Duodenal mucosa (tissue), 2 donors: ENCODE results near the gene ACBD6.

Experiments used
- H3K27ac ChIP-seq: one replicate; pipeline ENCODE4 v1.7.0; 2013; ENCODE audit warnings: low read depth, low read length
- H3K27me3 ChIP-seq, 2 donors: one replicate each; pipeline ENCODE4 v1.7.0; 2013; ENCODE audit warnings: low read length in 2 of 2, control low read depth in 1 of 2; ENCODE audit not compliant: insufficient read depth in 2 of 2, control insufficient read depth in 1 of 2
- H3K36me3 ChIP-seq, 2 donors: one replicate each; pipeline ENCODE4 v1.7.0; 2013; ENCODE audit warnings: low read length in 2 of 2, control low read depth in 1 of 2; ENCODE audit not compliant: insufficient read depth in 2 of 2, control insufficient read depth in 1 of 2
- H3K4me1 ChIP-seq, 2 donors: one replicate each; pipeline ENCODE4 v1.7.0; 2013; ENCODE audit warnings: low read length in 2 of 2, control low read depth in 1 of 2; ENCODE audit not compliant: insufficient read depth in 2 of 2, control insufficient read depth in 1 of 2
- H3K4me3 ChIP-seq, 2 donors: one replicate each; pipeline ENCODE4 v1.7.0; 2013; ENCODE audit warnings: low read length in 2 of 2, low read depth in 1 of 2
- H3K9ac ChIP-seq, 2 donors: one replicate each; pipeline ENCODE4 v1.7.0; 2013; ENCODE audit warnings: low read length in 2 of 2, low read depth in 1 of 2
- H3K9me3 ChIP-seq, 2 donors: one replicate each; pipeline ENCODE4 v1.7.0; 2013; ENCODE audit warnings: low read length in 2 of 2, control low read depth in 1 of 2; ENCODE audit not compliant: control insufficient read depth in 1 of 2

ACBD6 gene

DNA sequence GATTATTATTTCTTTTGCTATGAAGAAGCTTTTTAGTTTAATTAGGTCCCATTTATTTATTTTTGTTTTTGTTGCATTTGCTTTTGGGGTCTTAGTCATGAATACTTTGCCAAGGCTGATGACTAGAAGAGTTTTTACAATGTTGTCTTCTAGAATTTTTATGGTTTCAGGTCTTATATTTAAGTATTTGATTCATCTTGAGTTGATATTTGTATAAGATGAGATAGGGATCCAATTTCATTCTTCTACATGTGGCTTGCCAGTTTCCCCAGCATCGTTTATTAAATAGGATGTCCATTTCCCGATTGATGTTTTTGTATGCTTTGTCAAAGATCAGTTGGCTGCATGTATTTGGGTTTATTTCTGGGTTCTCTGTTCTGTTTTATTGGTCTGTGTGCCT lies 8.5 kb upstream of the ACBD6 start:
- no peak overlapping the region for H3K9ac ChIP-seq
- no peak overlapping the region for H3K4me3 ChIP-seq
- H3K36me3 ChIP-seq, result no peaks in the 10 kb centered on the region
- peaks cover 0 to 2% of the 10 kb centered on the region in 2 donors for H3K9me3 ChIP-seq
- H3K27ac ChIP-seq, result no peak overlapping the region
- no peaks in the 10 kb centered on the region for H3K27me3 ChIP-seq
- no peaks in the 10 kb centered on the region for H3K4me1 ChIP-seq

DNA sequence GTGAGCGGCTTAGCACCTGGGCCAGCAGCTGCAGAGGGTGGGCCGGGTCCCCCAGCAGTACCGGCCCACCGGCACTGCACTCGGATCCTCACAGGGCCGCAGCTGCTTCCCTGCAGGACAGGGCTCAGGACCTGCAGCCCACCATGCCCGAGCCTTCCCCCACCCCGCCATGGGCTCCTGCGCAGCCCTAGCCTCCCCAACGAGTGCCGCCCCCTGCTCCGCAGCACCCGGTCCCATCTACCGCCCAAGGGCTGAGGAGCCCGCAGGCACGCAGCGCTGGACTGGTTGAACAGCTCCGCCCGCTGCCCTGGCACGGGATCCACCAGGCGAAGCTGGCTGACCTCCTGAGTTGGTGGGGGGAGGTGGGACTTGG lies 6.3 kb upstream of the ACBD6 start:
- H3K27ac ChIP-seq, result no peak overlapping the region
- H3K4me1 ChIP-seq, result peaks cover 0 to under 1% of the 10 kb centered on the region in 2 donors
- no peak overlapping the region for H3K9ac ChIP-seq
- H3K27me3 ChIP-seq, result no peaks in the 10 kb centered on the region
- no peaks in the 10 kb centered on the region for H3K36me3 ChIP-seq
- H3K9me3 ChIP-seq, result peaks cover 0 to 2% of the 10 kb centered on the region in 2 donors
- H3K4me3 ChIP-seq, result no peak overlapping the region

DNA sequence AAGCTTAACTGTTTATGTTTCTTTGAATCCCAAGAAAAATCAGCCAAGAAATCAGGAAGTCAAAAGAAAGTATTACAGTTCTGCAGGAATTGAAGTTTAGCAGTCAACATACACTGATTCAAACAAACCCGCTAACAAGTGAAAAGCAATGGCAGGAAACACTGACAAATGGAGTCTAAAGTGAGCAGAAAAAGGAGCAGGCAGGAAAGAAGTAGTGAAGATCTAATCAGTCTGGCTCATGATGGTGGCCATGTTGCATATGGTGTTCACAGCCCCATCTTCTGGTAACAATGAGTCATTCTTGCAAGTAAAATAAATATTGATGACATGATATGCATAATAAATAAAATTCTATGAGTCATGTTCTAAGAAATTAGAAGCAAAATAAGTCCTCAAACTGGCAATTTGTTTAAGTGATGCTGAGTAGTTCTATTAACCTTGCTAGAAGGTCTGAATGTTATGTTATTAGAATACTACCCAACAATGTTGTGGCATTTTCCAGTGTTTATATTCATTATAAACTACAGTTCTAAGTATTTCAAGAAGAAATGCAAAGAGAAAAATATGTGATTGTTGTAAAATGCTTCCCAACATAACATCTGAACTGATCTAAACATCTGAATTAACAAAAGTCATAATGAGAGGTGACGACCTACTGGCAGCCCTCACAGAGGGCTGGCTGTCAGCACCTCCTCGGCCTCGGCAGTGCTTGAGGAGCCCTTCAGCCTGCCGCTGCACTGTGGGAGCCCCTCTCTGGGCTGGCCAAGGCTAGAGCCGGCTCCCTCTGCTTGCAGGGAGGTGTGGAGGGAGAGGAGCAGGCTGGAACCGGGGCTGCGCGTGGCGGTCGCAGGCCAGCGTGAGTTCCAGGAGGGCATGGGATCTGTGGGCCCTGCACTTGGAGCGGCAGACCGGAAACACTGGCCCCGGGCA lies 5.7 kb upstream of the ACBD6 start:
- H3K4me1 ChIP-seq, result peaks cover 6% of the 10 kb centered on the region in 2 donors
- H3K36me3 ChIP-seq, result no peaks in the 10 kb centered on the region
- no peak overlapping the region for H3K9ac ChIP-seq
- H3K4me3 ChIP-seq, result no peak overlapping the region
- H3K9me3 ChIP-seq, result peaks cover 0 to 2% of the 10 kb centered on the region in 2 donors
- H3K27me3 ChIP-seq, result no peaks in the 10 kb centered on the region
- H3K27ac ChIP-seq, result no peak overlapping the region

DNA sequence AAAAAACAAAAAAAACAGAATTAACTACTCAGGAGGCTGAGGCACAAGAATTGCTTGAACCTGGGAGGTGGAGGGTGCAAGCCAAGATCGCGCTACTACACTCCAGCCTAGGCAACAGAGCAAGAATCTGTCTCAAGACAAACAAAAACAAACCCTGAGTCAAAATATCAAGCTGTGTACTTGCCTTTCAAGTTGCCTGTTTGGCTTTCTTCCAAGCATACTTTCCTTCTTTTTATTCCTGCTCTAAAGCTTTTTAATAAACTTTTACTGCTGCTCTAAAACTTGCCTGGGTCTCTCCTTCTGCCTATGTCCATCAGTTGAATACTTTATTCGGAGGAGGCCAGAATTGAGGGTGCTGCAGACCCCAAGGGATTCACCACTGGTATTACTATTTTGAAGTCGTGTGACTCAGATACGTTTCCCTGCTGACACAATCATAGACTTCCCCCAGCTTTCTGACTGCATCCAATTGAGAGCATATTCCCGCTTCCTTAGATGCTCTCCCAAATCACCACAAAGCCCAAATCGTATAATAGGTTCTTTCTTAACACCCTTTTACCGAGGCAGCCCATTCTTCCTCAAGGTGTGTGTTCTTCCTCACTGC lies 3.5 kb upstream of the ACBD6 start:
- Histone ChIP-seq H3K4me1 (peaks cover 11 to 12% of the 10 kb centered on the region in 2 donors), H3K9ac (no peak overlapping the region), H3K27me3 (no peaks in the 10 kb centered on the region), H3K36me3 (no peaks in the 10 kb centered on the region), H3K27ac (no peak overlapping the region), H3K9me3 (peaks cover 0 to 2% of the 10 kb centered on the region in 2 donors), H3K4me3 (no peak overlapping the region)

DNA sequence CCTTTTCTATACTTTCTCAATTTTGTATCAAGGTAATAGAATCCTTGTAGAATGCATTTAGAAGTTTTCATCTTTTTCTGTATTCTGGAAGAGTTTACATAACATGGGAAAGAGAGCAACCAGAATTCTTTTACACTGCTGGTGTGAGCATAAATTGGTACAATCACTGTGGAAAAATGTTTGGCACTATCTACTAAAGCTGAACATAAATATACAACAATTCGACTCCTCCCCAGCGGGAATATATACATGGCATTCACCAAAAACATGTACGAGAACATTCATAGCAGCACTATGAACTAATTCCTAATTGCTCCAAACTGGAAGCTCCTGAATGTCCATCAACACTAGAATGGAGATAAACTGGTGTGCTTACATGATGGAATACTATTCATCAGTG lies 1.8 kb upstream of the ACBD6 start:
- H3K9ac ChIP-seq, result no peak overlapping the region
- peaks cover 11 to 14% of the 10 kb centered on the region in 2 donors for H3K4me1 ChIP-seq
- H3K36me3 ChIP-seq, result no peaks in the 10 kb centered on the region
- peaks cover 0 to 1% of the 10 kb centered on the region in 2 donors for H3K9me3 ChIP-seq
- H3K27me3 ChIP-seq, result no peaks in the 10 kb centered on the region
- no peak overlapping the region for H3K4me3 ChIP-seq
- H3K27ac ChIP-seq, result no peak overlapping the region

DNA sequence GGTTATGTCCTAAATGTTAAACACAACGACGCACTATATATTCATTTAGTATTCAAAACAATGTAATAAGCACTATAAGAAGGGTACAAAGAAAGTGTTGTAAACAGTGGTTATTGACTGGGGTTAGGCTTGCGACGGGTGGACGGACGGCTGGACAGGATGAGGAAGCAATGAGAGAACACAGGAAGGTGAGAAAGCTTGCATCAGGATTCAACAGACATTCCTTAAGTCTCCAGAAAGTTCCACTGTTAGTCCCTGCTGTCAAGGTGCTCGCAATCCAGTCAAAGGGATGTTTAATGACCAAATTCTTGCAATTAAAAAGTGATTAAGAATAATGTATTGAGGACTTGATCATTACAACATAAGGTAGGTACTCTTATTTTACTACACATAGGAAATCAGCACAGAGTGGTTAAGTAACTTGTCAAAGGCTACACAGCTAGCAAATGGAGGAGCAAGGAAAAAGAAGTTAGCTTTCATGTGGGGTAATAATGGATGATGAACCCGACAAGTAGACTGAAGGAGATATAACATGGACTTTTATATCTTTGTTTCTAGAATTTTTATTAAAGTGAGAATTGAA lies 994 bp upstream of the ACBD6 start:
- Histone ChIP-seq H3K4me1 (peaks cover 11 to 14% of the 10 kb centered on the region in 2 donors), H3K36me3 (no peaks in the 10 kb centered on the region)

DNA sequence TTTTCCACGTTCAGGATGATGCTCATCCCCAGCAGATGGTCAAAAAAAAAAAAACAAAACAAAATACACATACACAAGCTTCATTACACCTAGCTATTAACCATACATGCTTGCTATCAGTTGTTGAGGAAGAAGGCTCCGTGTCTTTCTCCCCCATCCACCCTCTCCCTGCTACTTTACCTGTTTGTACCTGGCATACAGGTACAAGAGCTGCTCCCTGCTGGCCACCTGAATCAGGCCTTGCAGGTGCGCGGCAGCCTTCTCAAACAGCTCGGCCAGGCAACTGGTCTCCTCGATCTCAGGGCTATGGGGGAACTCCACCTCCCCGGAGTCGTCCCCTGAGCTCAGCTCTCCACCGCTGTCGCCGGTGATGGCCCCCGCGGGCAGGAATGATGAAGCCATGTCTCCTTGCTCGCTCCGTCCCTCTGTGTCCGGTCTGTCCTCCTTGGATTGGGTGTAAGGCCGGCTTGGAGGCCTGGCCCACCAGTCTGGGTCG lies 464 bp downstream of the ACBD6 start:
- Histone ChIP-seq H3K36me3 (no peaks in the 10 kb centered on the region), H3K4me1 (peaks cover 11 to 14% of the 10 kb centered on the region in 2 donors), H3K4me3 (peak overlapping the region; percentile 95 to 96), H3K9me3 (no peaks in the 10 kb centered on the region), H3K27me3 (no peaks in the 10 kb centered on the region), H3K27ac (peak overlapping the region; percentile 89), H3K9ac (peak overlapping the region; percentile 73 to 86)

More for the DNA sequence above, 994 bp upstream of the ACBD6 start:
- no peaks in the 10 kb centered on the region for H3K9me3 ChIP-seq
- no peaks in the 10 kb centered on the region for H3K27me3 ChIP-seq
- H3K9ac ChIP-seq, result peak overlapping the region; percentile 73 to 86
- peak overlapping the region; percentile 95 to 96 for H3K4me3 ChIP-seq
- H3K27ac ChIP-seq, result peak overlapping the region; percentile 89

DNA sequence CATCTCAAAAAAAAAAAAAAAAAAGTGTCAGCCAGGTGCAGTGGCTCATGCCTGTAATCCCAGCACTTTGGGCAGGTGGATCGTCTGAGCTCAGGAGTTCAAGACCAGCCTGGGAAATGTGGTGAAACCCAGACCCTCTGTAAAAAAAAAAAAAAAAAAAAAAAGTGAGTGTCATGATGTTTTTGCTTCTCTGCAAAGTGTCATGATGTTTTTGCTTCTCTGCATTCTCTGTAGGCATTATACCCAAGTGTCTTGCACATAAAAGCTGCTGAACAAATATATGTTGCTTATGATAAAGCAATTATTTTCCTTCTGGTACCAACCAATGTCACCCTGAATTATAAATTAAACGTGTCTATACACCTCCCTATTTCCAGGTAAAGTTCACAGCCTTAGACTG lies 1.7 kb downstream of the ACBD6 start:
- Histone ChIP-seq H3K27ac (no peak overlapping the region), H3K9me3 (no peaks in the 10 kb centered on the region), H3K4me3 (no peak overlapping the region), H3K4me1 (peaks cover 11 to 14% of the 10 kb centered on the region in 2 donors), H3K27me3 (no peaks in the 10 kb centered on the region), H3K36me3 (peaks cover 0 to 7% of the 10 kb centered on the region in 2 donors), H3K9ac (no peak overlapping the region)

DNA sequence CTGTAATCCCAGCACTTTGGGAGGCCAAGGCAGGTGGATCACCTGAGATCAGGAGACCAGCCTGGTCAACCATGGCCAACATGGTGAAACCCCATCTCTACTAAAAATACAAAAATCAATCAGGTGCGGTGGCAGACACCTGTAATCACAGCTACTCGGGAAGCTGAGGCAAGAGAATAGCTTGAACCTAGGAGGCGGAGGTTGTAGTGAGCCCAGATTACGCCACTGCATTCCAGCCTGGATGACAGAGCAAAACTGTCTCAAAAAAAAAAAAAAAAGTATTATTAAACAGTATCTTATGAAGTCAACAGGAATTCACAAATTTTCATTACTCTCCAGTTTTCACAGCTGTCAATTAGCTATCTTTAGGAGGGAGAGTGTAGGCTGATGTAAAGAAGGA lies 3.8 kb downstream of the ACBD6 start:
- Histone ChIP-seq H3K4me3 (no peak overlapping the region), H3K27me3 (no peaks in the 10 kb centered on the region), H3K9me3 (no peaks in the 10 kb centered on the region), H3K27ac (no peak overlapping the region), H3K36me3 (peaks cover 2 to 13% of the 10 kb centered on the region in 2 donors), H3K4me1 (peaks cover 10 to 13% of the 10 kb centered on the region in 2 donors), H3K9ac (no peak overlapping the region)

DNA sequence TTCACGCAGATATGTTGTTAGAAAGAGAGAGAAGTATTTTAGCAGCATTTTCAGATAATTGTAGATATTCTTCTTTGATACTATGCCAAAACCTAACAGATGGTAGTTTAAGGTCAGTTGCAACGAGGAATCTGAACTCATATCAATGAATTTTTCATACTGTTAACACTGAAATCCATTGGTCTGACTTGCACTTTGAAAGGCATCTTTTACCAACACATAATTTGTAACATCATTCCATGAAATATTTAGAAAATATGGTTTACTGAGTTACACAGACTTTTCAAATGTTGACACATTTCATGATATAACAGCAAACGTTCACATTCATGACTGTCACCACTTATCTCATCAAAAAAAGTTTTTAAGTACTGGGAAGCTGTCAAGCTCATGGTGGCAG lies 4.6 kb downstream of the ACBD6 start:
- Histone ChIP-seq H3K27me3 (no peaks in the 10 kb centered on the region), H3K9ac (no peak overlapping the region), H3K36me3 (peaks cover 2 to 16% of the 10 kb centered on the region in 2 donors), H3K27ac (no peak overlapping the region), H3K9me3 (no peaks in the 10 kb centered on the region), H3K4me3 (no peak overlapping the region), H3K4me1 (peaks cover 5 to 8% of the 10 kb centered on the region in 2 donors)
